ENCODE measurements around the gene PLLP. TPM values are rescaled to one million over a fixed set of nuclear protein-coding genes. Genes with fewer than 3 reads are reported as not detected.

PLLP gene
- total and polyA plus RNA-seq, 10 of the 15 experiments (the other 5 are each of a cell fraction or from before 2014, with no cell fraction given) = 0.21 to 5.8 (median 0.67) TPM

DNA sequence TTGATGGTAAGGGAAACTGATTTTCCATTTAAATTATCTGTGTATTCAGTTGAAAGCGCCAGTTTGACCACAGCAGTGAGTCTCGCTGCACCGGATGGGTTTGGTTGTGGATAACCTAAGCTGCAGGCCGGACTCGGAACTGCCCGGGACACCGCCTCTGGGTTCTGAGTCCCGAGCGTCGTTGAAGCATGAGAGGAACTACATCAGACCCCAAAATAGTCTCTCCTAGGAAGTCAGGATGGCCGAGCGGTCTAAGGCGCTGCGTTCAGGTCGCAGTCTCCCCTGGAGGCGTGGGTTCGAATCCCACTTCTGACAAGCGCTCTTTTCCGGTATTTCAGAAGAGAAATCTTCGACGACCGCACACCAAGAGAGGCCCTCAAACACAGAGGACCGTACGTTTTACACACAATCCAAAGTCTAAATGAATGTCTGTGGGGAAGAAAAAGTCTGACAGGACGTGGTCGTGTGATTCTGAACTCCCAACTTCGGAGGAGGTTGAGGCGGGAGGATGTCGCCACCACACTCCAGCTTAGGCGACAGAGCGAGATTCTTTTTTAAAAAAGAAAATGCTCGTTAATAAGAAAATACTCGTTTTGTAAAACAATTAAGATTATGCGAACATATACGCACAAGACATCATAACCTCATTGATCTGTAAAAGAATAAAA lies 15.4 kb upstream of the PLLP start (continued):
- TF ChIP-seq ELK1 (IDR thresholded peaks at IDR 0.05; ENCODE audit: low read depth, low read length) = no peak
- TF ChIP-seq SPI1 (IDR thresholded peaks at IDR 0.05; ENCODE audit: borderline replicate concordance, insufficient read depth, low read depth, low read length) = peak; percentile 43; the same call in 1 of the 2 replicates
- 0 out of 2 replicates have a peak, but pooled peaks have one; percentile 12 for TF ChIP-seq ASH2L (IDR thresholded peaks at IDR 0.05; ENCODE audit: borderline replicate concordance, low read depth)
- peak; percentile 10; the same call in 1 of the 2 replicates for TF ChIP-seq JUNB (IDR thresholded peaks at IDR 0.05)
- no peak for TF ChIP-seq HDAC2 (IDR thresholded peaks at IDR 0.05)
- no peak for TF ChIP-seq NFXL1 (IDR thresholded peaks at IDR 0.05; ENCODE audit: borderline replicate concordance)
- 0 out of 2 replicates have a peak, but pooled peaks have one; percentile 30 for TF ChIP-seq SIN3A (IDR thresholded peaks at IDR 0.05; ENCODE audit: low read depth, low read length)
- TF ChIP-seq, protein P1, sequence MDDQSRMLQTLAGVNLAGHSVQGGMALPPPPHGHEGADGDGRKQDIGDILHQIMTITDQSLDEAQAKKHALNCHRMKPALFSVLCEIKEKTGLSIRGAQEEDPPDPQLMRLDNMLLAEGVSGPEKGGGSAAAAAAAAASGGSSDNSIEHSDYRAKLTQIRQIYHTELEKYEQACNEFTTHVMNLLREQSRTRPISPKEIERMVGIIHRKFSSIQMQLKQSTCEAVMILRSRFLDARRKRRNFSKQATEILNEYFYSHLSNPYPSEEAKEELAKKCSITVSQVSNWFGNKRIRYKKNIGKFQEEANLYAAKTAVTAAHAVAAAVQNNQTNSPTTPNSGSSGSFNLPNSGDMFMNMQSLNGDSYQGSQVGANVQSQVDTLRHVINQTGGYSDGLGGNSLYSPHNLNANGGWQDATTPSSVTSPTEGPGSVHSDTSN (IDR thresholded peaks at IDR 0.05; ENCODE audit: insufficient replicate concordance, low read depth, low read length) = no peak
- TF ChIP-seq BMI1 (IDR thresholded peaks at IDR 0.05; ENCODE audit: borderline replicate concordance) = no peak
- TF ChIP-seq BCLAF1 (IDR thresholded peaks at IDR 0.05) = no peak
- peak in 1 of 2 experiments; percentile 86; a peak in 1 of 4 replicates for TF ChIP-seq EP300 (IDR thresholded peaks at IDR 0.05; ENCODE audit: borderline replicate concordance in 1 of 2, control insufficient read depth in 1 of 2, low read depth in 2 of 2, low read length in 2 of 2)
- no peak for TF ChIP-seq FOXM1 (IDR thresholded peaks at IDR 0.05; ENCODE audit: low read depth, low read length)
- no peak for TF ChIP-seq PAX5 (IDR thresholded peaks at IDR 0.05; ENCODE audit: borderline replicate concordance, low read depth, low read length)
- TF ChIP-seq E2F8 (IDR thresholded peaks at IDR 0.05; ENCODE audit: low read depth, partially characterized antibody) = no peak
- no peak for TF ChIP-seq SRF (IDR thresholded peaks at IDR 0.05; ENCODE audit: low read depth in 2 of 2, low read length in 2 of 2)
- no peak for TF ChIP-seq BRCA1 (IDR thresholded peaks at IDR 0.05; ENCODE audit: low read depth, low read length)
- no peak for TF ChIP-seq HDGF (IDR thresholded peaks at IDR 0.05)
- TF ChIP-seq, protein P2, sequence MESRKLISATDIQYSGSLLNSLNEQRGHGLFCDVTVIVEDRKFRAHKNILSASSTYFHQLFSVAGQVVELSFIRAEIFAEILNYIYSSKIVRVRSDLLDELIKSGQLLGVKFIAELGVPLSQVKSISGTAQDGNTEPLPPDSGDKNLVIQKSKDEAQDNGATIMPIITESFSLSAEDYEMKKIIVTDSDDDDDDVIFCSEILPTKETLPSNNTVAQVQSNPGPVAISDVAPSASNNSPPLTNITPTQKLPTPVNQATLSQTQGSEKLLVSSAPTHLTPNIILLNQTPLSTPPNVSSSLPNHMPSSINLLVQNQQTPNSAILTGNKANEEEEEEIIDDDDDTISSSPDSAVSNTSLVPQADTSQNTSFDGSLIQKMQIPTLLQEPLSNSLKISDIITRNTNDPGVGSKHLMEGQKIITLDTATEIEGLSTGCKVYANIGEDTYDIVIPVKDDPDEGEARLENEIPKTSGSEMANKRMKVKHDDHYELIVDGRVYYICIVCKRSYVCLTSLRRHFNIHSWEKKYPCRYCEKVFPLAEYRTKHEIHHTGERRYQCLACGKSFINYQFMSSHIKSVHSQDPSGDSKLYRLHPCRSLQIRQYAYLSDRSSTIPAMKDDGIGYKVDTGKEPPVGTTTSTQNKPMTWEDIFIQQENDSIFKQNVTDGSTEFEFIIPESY (IDR thresholded peaks at IDR 0.05) = no peak; the same call in 1 of the 2 replicates
- TF ChIP-seq LARP7 (IDR thresholded peaks at IDR 0.05) = peak; percentile 52; the same call in 1 of the 2 replicates
